Embryonic facial prominence (tissue), 1 donor: ENCODE measurements around the gene FCHSD2.
"Not testable (repeated sequence)": the region's sequence is repeated elsewhere in the genome, so short reads cannot be mapped to it uniquely, and the experiment has no call there.

Source experiments
- DNase-seq: peaks from one replicate; pipeline ENCODE4 v3.0.0-alpha.2; 2016; ENCODE audit errors: extremely low spot score

Gene FCHSD2

GRCh38 chr11:72871119-72871518 is 271.0 kb downstream of the FCHSD2 start:
- DNase-seq, result no peak

GRCh38 chr11:72869831-72870230 is 272.3 kb downstream of the FCHSD2 start:
- no peak for DNase-seq

GRCh38 chr11:72867970-72868369 is 274.1 kb downstream of the FCHSD2 start:
- no peak for DNase-seq

- peak; percentile 31 for DNase-seq
These were observed 277.1 kb downstream of the FCHSD2 start for GRCh38 chr11:72864702-72865655.

- no peak for DNase-seq
These were observed 278.2 kb downstream of the FCHSD2 start for GRCh38 chr11:72863916-72864315.

- DNase-seq, result no peak
These were observed 279.0 kb downstream of the FCHSD2 start for GRCh38 chr11:72863091-72863490.

- no peak for DNase-seq
These were observed 281.5 kb downstream of the FCHSD2 start for GRCh38 chr11:72860592-72860991.

GRCh38 chr11:72860010-72860409 is 282.1 kb downstream of the FCHSD2 start:
- DNase-seq, result no peak

- no peak for DNase-seq
These were observed 283.0 kb downstream of the FCHSD2 start for GRCh38 chr11:72859126-72859525.

GRCh38 chr11:72858267-72858666 is 283.9 kb downstream of the FCHSD2 start:
- not testable (repeated sequence) for DNase-seq

- no peak for DNase-seq
These were observed 285.4 kb downstream of the FCHSD2 start for GRCh38 chr11:72856551-72857345.

- DNase-seq, result no peak
These were observed 286.1 kb downstream of the FCHSD2 start for GRCh38 chr11:72856065-72856464.

GRCh38 chr11:72851726-72852125 is 290.4 kb downstream of the FCHSD2 start:
- DNase-seq, result no peak

- DNase-seq, result no peak
These were observed 291.3 kb downstream of the FCHSD2 start for GRCh38 chr11:72850832-72851231.

- no peak for DNase-seq
These were observed 293.2 kb downstream of the FCHSD2 start for GRCh38 chr11:72848846-72849466.

- peak; percentile 75 for DNase-seq
These were observed 297.8 kb downstream of the FCHSD2 start for GRCh38 chr11:72844356-72844755.

GRCh38 chr11:72842653-72843330 is 299.3 kb downstream of the FCHSD2 start:
- no peak for DNase-seq

GRCh38 chr11:72842126-72842525 is 300.0 kb downstream of the FCHSD2 start:
- DNase-seq, result no peak

- DNase-seq, result no peak
These were observed 300.7 kb downstream of the FCHSD2 start for GRCh38 chr11:72841397-72841796.

GRCh38 chr11:72840780-72841179 is 301.3 kb downstream of the FCHSD2 start:
- no peak for DNase-seq

GRCh38 chr11:72838691-72839305 is 303.3 kb downstream of the FCHSD2 start:
- no peak for DNase-seq
